ENCODE measurements around the gene FLCN.
"Not testable (repeated sequence)": the region's sequence is repeated elsewhere in the genome, so short reads cannot be mapped to it uniquely, and the experiment has no call there.

FLCN gene, protein sequence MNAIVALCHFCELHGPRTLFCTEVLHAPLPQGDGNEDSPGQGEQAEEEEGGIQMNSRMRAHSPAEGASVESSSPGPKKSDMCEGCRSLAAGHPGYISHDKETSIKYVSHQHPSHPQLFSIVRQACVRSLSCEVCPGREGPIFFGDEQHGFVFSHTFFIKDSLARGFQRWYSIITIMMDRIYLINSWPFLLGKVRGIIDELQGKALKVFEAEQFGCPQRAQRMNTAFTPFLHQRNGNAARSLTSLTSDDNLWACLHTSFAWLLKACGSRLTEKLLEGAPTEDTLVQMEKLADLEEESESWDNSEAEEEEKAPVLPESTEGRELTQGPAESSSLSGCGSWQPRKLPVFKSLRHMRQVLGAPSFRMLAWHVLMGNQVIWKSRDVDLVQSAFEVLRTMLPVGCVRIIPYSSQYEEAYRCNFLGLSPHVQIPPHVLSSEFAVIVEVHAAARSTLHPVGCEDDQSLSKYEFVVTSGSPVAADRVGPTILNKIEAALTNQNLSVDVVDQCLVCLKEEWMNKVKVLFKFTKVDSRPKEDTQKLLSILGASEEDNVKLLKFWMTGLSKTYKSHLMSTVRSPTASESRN

GRCh38 chr17:17237026-17237799 lies at the start of gene FLCN:
TSS of gene FLCN (minus strand) at chr17:17237168. CDS start at chr17:17228137, 9,031 bp downstream.
- DNase-seq: peak; percentile 97

DNA sequence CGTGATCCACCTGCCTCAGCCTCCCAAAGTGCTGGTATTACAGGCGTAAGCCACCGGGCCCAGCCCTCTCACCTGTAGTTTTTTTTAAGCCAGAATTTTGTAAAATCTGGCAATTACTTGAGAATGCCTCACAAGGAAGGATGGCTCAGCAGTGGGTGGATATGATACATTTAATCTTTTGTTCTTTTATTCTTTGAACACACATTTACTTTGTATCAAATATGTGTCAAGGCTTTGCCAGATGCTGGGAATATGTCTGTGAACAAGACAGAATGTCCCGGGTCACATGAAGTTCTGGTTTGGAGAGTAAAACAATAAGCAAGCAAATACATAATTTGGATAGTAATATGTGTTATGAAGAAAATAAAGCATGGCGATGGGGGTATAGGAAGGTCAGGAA lies 49.0 kb upstream of the FLCN start:
- DNase-seq: no peak

GRCh38 chr17:17280613-17281549 lies 43.9 kb upstream of the FLCN start, which contains the start of gene COPS3:
TSS of gene COPS3 (minus strand) at chr17:17281246. CDS start at chr17:17281186, 60 bp downstream.
- DNase-seq: peak; percentile 99

- DNase-seq: no peak
These were observed 42.3 kb upstream of the FLCN start for GRCh38 chr17:17279316-17279715.

DNA sequence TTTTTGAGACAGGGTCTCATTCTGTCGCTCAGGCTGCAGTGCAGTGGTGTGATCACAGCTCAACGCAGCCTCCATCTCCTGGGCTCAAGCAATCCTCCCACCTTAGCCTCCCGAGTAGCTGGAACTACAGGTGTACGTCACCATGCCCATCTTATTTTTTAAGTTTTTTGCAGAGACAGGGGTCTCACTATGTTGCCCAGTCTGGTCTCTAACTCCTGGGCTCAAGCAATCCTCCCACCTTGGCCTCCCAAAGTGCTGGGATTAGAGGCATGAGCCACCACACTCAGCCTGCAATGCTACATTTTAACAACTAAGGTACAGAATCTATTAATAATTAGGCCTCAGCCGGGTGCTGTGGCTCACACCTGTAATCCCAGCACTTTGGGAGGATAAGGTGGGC lies 40.5 kb upstream of the FLCN start:
- DNase-seq: not testable (repeated sequence)

GRCh38 chr17:17275971-17276370 lies 39.0 kb upstream of the FLCN start:
- DNase-seq: no peak

DNA sequence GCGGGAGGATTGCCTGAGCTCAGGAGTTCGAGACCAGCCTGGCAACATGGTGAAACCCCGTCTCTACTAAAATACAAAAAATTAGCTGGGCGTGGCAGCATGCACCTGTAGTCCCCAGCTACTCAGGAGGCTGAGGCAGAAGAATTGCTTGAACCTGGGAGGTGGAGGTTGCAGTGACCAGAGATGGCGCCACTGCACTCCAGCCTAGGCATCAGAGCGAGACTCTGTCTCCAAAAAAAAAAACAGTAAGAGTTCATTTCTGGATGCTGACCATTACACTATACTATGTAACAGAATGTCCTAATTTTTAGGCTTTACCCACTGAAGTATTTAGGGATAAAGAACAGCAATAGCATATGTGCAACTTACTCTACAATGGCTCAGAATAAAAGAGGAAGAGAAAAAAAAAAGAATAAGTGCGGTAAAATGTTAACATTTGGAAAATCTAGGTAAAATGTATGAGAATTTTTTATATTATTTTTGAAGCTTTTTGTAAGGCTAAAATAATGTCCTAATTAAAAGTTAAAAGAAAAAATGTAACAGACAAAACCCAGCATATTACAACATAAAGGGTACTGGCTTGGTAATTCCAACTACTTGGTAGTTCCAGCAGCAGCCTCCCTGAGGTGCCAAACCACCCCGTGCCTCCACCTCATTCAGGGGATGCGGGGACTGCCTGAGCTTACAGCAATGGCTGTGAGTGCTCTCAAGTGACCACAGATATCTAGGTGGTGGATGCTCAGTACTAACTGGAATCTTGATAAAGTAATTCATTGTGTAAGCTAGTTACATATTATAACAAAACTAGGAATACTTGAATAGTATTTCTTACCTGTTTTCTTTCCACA lies 33.2 kb upstream of the FLCN start:
- DNase-seq: no peak

GRCh38 chr17:17264430-17264829 lies 27.5 kb upstream of the FLCN start:
- no peak for DNase-seq

- DNase-seq: no peak
These were observed 22.0 kb upstream of the FLCN start for GRCh38 chr17:17258998-17259397.

GRCh38 chr17:17258011-17258410 lies 21.0 kb upstream of the FLCN start:
- DNase-seq: no peak

DNA sequence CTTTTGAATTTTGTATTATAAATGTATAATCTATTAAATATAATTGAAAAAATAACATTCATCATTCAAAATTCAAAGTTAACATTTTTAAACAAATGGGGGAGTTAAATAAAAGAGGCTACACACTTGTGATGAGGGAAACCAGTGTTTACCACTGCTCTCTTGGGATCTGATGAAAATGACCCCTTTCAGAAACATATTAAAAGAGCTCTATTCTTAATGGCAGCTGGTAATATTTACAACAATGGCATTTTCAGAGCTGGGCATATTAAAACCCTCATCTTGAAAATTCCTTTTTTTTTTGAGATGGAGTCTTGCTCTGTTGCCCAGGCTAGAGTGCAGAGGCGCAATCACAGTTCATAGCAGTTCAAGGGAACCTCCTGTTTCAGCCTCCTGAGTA lies 19.3 kb upstream of the FLCN start:
- no peak for DNase-seq

DNA sequence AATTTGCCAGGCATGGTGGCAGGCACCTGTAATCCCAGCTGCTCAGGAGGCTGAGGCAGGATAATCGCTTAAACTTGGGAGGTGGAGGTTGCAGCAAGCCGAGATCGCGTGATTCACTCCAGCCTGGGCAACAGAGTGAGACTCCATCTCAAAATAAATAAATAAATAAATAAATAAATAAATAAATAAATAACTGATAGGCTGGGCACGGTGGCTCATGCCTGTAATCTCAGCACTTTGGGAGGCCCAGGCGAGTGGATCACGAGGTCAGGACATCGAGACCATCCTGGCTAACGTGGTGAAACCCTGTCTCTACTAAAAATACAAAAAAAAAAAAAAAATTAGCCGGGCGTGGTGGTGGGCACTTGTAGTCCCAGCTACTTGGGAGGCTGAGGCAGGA lies 18.7 kb upstream of the FLCN start:
- DNase-seq: not testable (repeated sequence)

DNA sequence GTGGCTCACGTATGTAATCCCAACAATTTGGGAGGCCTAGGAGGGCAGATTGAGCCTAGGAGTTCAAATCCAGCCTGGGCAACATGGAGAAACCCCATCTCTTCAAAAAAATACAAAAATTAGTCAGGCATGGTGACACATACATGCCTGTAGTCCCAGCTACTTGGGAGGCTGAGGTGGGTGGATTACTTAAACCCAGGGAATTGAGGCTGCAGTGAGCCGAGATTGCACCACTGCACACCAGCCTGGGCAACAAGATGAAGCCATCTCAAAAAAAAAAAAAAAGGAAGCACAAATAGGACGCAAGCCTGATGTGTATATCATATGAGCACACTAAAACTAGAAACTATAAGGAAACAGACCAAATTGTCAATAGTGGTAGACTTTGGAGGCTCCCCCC lies 17.1 kb upstream of the FLCN start:
- no peak for DNase-seq

- no peak for DNase-seq
These were observed 16.4 kb upstream of the FLCN start for GRCh38 chr17:17253406-17253805.

GRCh38 chr17:17252149-17252661 lies 15.2 kb upstream of the FLCN start:
- DNase-seq: no peak

GRCh38 chr17:17246879-17247278 lies 9.9 kb upstream of the FLCN start:
- DNase-seq: no peak

- DNase-seq: no peak
These were observed 6.2 kb upstream of the FLCN start for GRCh38 chr17:17243163-17243562.

- DNase-seq: no peak
These were observed 5.3 kb upstream of the FLCN start for GRCh38 chr17:17242246-17242645.

DNA sequence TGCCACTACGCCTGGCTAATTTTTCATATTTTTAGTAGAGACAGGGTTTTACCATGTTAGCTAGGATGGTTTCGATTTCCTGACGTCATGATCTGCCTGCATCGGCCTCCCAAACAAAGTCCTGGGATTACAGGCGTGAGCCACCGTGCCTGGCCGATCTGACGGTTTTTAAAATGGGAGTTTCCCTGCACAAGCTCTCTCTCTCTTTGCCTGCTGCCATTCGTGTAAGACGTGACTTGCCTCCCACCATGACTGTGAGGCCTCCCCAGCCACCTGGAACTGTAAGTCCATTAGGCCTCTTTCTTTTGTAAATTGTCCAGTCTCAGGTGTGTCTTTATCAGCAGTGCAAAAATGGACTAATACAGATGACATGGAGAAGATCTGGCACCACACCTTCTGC lies 4.7 kb upstream of the FLCN start:
- no peak for DNase-seq

- DNase-seq: no peak
These were observed 2.9 kb upstream of the FLCN start for GRCh38 chr17:17239832-17240231.

- peak; percentile 69 for DNase-seq
These were observed 508 bp downstream of the FLCN start for GRCh38 chr17:17236295-17237025.
